H1 (cell line): ENCODE measurements around the gene GLCE. TPM values are rescaled to one million over a fixed set of nuclear protein-coding genes. Genes with fewer than 3 reads are reported as not detected.

Experiments
- CTCF ChIA-PET: fragments of 300-600 bp; sonication (Branson Sonifier 250); formaldehyde crosslinking; loops from one replicate; lab custom pipeline; 2021; ENCODE audit not compliant: partially characterized antibody; lab: Charles Lee
- POLR2A ChIA-PET: fragments of 300-600 bp; sonication (Branson Sonifier 250); formaldehyde crosslinking; loops from one replicate; lab custom pipeline; 2021; ENCODE audit warnings: inconsistent platforms; ENCODE audit not compliant: partially characterized antibody; lab: Charles Lee
- DNase-seq, 2 experiments: peaks; one replicate each; pipeline versions ENCODE4 v3.0.0 to v3.0.0-alpha.2; 2010 to 2022; ENCODE audit warnings: low spot score in 2 of 2, low read depth in 1 of 2, mixed read lengths in 1 of 2
- FAIRE-seq: peaks from 2 replicates; lab custom pipeline; 2011; peaks lifted over from hg19 to GRCh38; lab: Jason Lieb, UNC
- H2AFZ ChIP-seq: 2 replicates; pipeline ENCODE4 v1.8.1; 2012; ENCODE audit warnings: low read length, inconsistent platforms
- H2AK5ac ChIP-seq: 2 replicates; pipeline ENCODE4 v1.6.1; 2013; ENCODE audit warnings: low read depth, low read length
- H2BK120ac ChIP-seq: replicated peaks from 2 replicates; pipeline ENCODE3; 2013; ENCODE audit warnings: low read depth, low read length, inconsistent platforms
- H2BK12ac ChIP-seq: 2 replicates; pipeline ENCODE4 v1.6.1; 2013; ENCODE audit warnings: low read depth, low read length
- H2BK15ac ChIP-seq: 2 replicates; pipeline ENCODE4 v1.6.1; 2013; ENCODE audit warnings: low read length
- H2BK20ac ChIP-seq: 2 replicates; pipeline ENCODE4 v1.6.1; 2013; ENCODE audit warnings: low read length
- H2BK5ac ChIP-seq: 2 replicates; pipeline ENCODE4 v1.6.1; 2013; ENCODE audit warnings: low read depth, low read length
- H3K14ac ChIP-seq: 2 replicates; pipeline ENCODE4 v1.6.1; 2013; ENCODE audit warnings: inconsistent platforms; ENCODE audit not compliant: insufficient read length
- H3K18ac ChIP-seq: 2 replicates; pipeline ENCODE4 v1.6.1; 2013; ENCODE audit warnings: low read length; ENCODE audit errors: extremely low read depth
- H3K23ac ChIP-seq: 2 replicates; pipeline ENCODE4 v1.6.1; 2013; ENCODE audit warnings: inconsistent platforms; ENCODE audit not compliant: insufficient read length
- H3K23me2 ChIP-seq: 2 replicates; pipeline ENCODE4 v1.6.1; 2013; ENCODE audit warnings: low read depth, low read length
- H3K27ac ChIP-seq: 2 replicates; pipeline ENCODE4 v1.6.1; 2011; ENCODE audit warnings: low read depth, low read length, inconsistent platforms
- H3K27me3 ChIP-seq, 4 experiments: replicated peaks in 1 of 4; 1 replicate in 1 of 4; 2 replicates in 3 of 4; pipeline versions ENCODE4 v1.6.1 to v1.8.1; 2011 to 2013; ENCODE audit warnings: low read length in 3 of 4, mild to moderate bottlenecking in 3 of 4, inconsistent platforms in 2 of 4, mixed read lengths in 2 of 4, moderate library complexity in 1 of 4; ENCODE audit not compliant: control insufficient read depth in 3 of 4, insufficient read depth in 3 of 4; ENCODE audit errors: extremely low read depth in 1 of 4
- H3K36me3 ChIP-seq, 4 experiments: 2 replicates each; pipeline versions ENCODE4 v1.6.1 to v1.8.1; 2011 to 2013; ENCODE audit warnings: mild to moderate bottlenecking in 4 of 4, low read length in 3 of 4, moderate library complexity in 2 of 4, control low read depth in 1 of 4, inconsistent platforms in 1 of 4; ENCODE audit not compliant: insufficient read depth in 4 of 4, control insufficient read depth in 2 of 4
- H3K4ac ChIP-seq: replicated peaks from 2 replicates; pipeline ENCODE3; 2013; ENCODE audit warnings: low read length, low read depth, mixed read lengths, inconsistent platforms; ENCODE audit not compliant: insufficient read length
- H3K4me1 ChIP-seq, 4 experiments: replicated peaks in 1 of 4; 1 replicate in 1 of 4; 2 replicates in 3 of 4; pipeline versions ENCODE4 v1.6.1 to v1.8.1; 2011 to 2013; ENCODE audit warnings: low read length in 3 of 4, inconsistent platforms in 2 of 4, mixed read lengths in 1 of 4; ENCODE audit not compliant: insufficient read depth in 4 of 4, control insufficient read depth in 3 of 4
- H3K4me2 ChIP-seq, 2 experiments: 2 replicates each; pipeline versions ENCODE4 v1.6.1 to v1.8.1; 2011 to 2013; ENCODE audit warnings: low read depth in 2 of 2, low read length in 2 of 2, control low read depth in 1 of 2, inconsistent platforms in 1 of 2, mild to moderate bottlenecking in 1 of 2; ENCODE audit not compliant: insufficient read depth in 1 of 2
- H3K4me3 ChIP-seq, 4 experiments: fragments of 200-600, 300-600 bp in 1 of 4; sonication (generic), shearing (Covaris generic), sonication (Bioruptor Twin) in 1 of 4; 2 replicates each; pipeline versions ENCODE4 v1.5.1 to v1.8.1; 2011 to 2016; ENCODE audit warnings: low read length in 4 of 4, low read depth in 3 of 4, control low read depth in 2 of 4, inconsistent platforms in 2 of 4, mild to moderate bottlenecking in 2 of 4, mixed read lengths in 1 of 4, moderate library complexity in 1 of 4; ENCODE audit not compliant: insufficient read depth in 2 of 4; ENCODE audit errors: extremely low read depth in 1 of 4
- H3K56ac ChIP-seq: replicated peaks from 2 replicates; pipeline ENCODE3; 2013; ENCODE audit warnings: low read depth, mild to moderate bottlenecking, mixed read lengths, low read length, inconsistent platforms; ENCODE audit not compliant: insufficient read length
- H3K79me1 ChIP-seq: 2 replicates; pipeline ENCODE4 v1.6.1; 2013; ENCODE audit warnings: low read depth, low read length, control low read depth
- H3K79me2 ChIP-seq, 2 experiments: 2 replicates each; pipeline versions ENCODE4 v1.6.1 to v1.8.1; 2012 to 2013; ENCODE audit warnings: low read length in 2 of 2, mild to moderate bottlenecking in 2 of 2, inconsistent platforms in 1 of 2; ENCODE audit not compliant: insufficient read depth in 2 of 2, control insufficient read depth in 1 of 2
- H3K9ac ChIP-seq, 4 experiments: replicated peaks in 1 of 4; 1 replicate in 1 of 4; 2 replicates in 3 of 4; pipeline versions ENCODE4 v1.6.1 to v1.8.1; 2011 to 2013; ENCODE audit warnings: low read depth in 3 of 4, low read length in 3 of 4, control low read depth in 2 of 4, mild to moderate bottlenecking in 2 of 4, moderate library complexity in 2 of 4, inconsistent platforms in 1 of 4; ENCODE audit errors: extremely low read depth in 1 of 4
- H3K9me3 ChIP-seq, 2 experiments: 2 replicates each; pipeline versions ENCODE4 v1.6.1 to v1.8.1; 2012 to 2013; ENCODE audit warnings: mild to moderate bottlenecking in 2 of 2, moderate library complexity in 2 of 2, control low read depth in 1 of 2, inconsistent platforms in 1 of 2, low read depth in 1 of 2, low read length in 1 of 2, mixed read lengths in 1 of 2; ENCODE audit not compliant: insufficient read depth in 2 of 2
- H4K20me1 ChIP-seq, 2 experiments: replicated peaks in 1 of 2; 2 replicates each; pipeline versions ENCODE3 to v1.8.1; 2011 to 2013; ENCODE audit warnings: inconsistent platforms in 2 of 2, low read length in 2 of 2, mild to moderate bottlenecking in 1 of 2; ENCODE audit not compliant: insufficient read depth in 2 of 2, control insufficient read depth in 1 of 2
- H4K5ac ChIP-seq: 2 replicates; pipeline ENCODE4 v1.6.1; 2013; ENCODE audit warnings: low read length, low read depth, mixed read lengths, inconsistent platforms; ENCODE audit not compliant: insufficient read length
- H4K8ac ChIP-seq: 2 replicates; pipeline ENCODE4 v1.8.0; 2013; ENCODE audit warnings: mild to moderate bottlenecking, moderate library complexity, low read length, inconsistent platforms; ENCODE audit not compliant: insufficient read depth; ENCODE audit errors: extremely low read depth
- H4K91ac ChIP-seq: replicated peaks from 2 replicates; pipeline ENCODE3; 2013; ENCODE audit warnings: low read length, mixed read lengths, inconsistent platforms; ENCODE audit not compliant: insufficient read length
- BCL11A ChIP-seq, 2 experiments: IDR thresholded peaks; one replicate each; pipeline ENCODE4 v1.6.1; 2011; ENCODE audit warnings: low read depth in 2 of 2, low read length in 2 of 2, mild to moderate bottlenecking in 2 of 2
- CBX5 ChIP-seq: fragments of 300-800, 300-1000 bp; sonication (generic); IDR thresholded peaks from 2 replicates; pipeline ENCODE4 v1.7.1; 2016; ENCODE audit warnings: antibody characterized with exemption, low read length, low read depth
- EGR1 ChIP-seq: IDR thresholded peaks from 2 replicates; pipeline ENCODE4 v1.6.1; 2011; ENCODE audit warnings: low read depth, low read length, borderline replicate concordance
- EP300 ChIP-seq, 2 experiments: IDR thresholded peaks; 1 replicate in 1 of 2; 2 replicates in 1 of 2; pipeline ENCODE4 v1.6.1; 2011 to 2012; ENCODE audit warnings: low read depth in 2 of 2, low read length in 2 of 2, mild to moderate bottlenecking in 2 of 2, borderline replicate concordance in 1 of 2, inconsistent platforms in 1 of 2, moderate library complexity in 1 of 2
- GTF2F1 ChIP-seq: IDR thresholded peaks from 2 replicates; pipeline ENCODE4 v1.6.1; 2012; ENCODE audit warnings: low read depth, low read length, improper control_type of control experiment, borderline replicate concordance
- HDAC2 ChIP-seq, 2 experiments: fragments of 300-600 bp in 1 of 2; sonication (generic) in 1 of 2; IDR thresholded peaks; 2 replicates each; pipeline ENCODE4 v1.6.1; 2011 to 2012; ENCODE audit warnings: low read depth in 2 of 2, low read length in 2 of 2, mild to moderate bottlenecking in 2 of 2, moderate library complexity in 2 of 2, borderline replicate concordance in 1 of 2, inconsistent platforms in 1 of 2
- HDAC6 ChIP-seq: IDR thresholded peaks from one replicate; pipeline ENCODE4 v1.7.1; 2012; ENCODE audit warnings: low read depth, mild to moderate bottlenecking, inconsistent platforms, low read length, moderate library complexity
- SP4 ChIP-seq: IDR thresholded peaks from 2 replicates; pipeline ENCODE4 v1.6.1; 2012; ENCODE audit warnings: low read length, inconsistent platforms
- SRF ChIP-seq: IDR thresholded peaks from 2 replicates; pipeline ENCODE4 v1.6.1; 2011; ENCODE audit warnings: mild to moderate bottlenecking, low read depth, low read length, moderate library complexity
- TAF1 ChIP-seq: IDR thresholded peaks from 2 replicates; pipeline ENCODE4 v1.6.1; 2011; ENCODE audit warnings: mild to moderate bottlenecking, low read depth, low read length
- TEAD4 ChIP-seq: IDR thresholded peaks from 2 replicates; pipeline ENCODE4 v1.6.1; 2012; ENCODE audit warnings: low read depth, low read length, inconsistent platforms, mixed read lengths
- WGBS, 2 experiments: shearing (Covaris generic) in 1 of 2; methylation state at CpG; one replicate each; pipeline versions ENCODE4 v1.1.6 to v1.1.7; 2013 to 2015; ENCODE audit warnings: low lambda C conversion rate in 2 of 2, mixed read lengths in 2 of 2, inconsistent platforms in 1 of 2, low coverage in 1 of 2, missing lambda C conversion rate in 1 of 2; ENCODE audit not compliant: insufficient replicate concordance in 2 of 2, insufficient coverage in 1 of 2, insufficient read length in 1 of 2; ENCODE audit errors: extremely low coverage in 1 of 2, missing lambda C conversion rate in 1 of 2; 5-methylcytosine and 5-hydroxymethylcytosine counted together
- polyA plus RNA-seq, 7 experiments: library from polyadenylated mRNA; depleted of rRNA in 3 of 7; stranded (reverse) in 5 of 7; unstranded in 2 of 7; fragments of >200 nt in 5 of 7; fragments of 200-250 nt in 2 of 7; gene quantifications; 1 replicate in 5 of 7; 2 replicates in 1 of 7; 4 replicates in 1 of 7; pipeline versions ENCODE4 v1.2.1 to v1.2.3, GENCODE V29; 2011 to 2013; ENCODE audit warnings: missing spikeins in 2 of 7, mixed read lengths in 2 of 7
- total RNA-seq: library from RNA; stranded (reverse); fragmentation: NEBNext Ultra II Directional; extraction: Animal tissue kit (Norgen Biotek cat#: 25700); gene quantifications from 2 replicates; pipeline ENCODE4 v1.2.1, GENCODE V29; 2021
- TF ChIP-seq, protein P1 (sequence below): IDR thresholded peaks from 2 replicates; pipeline ENCODE4 v1.6.1; 2012; ENCODE audit warnings: inconsistent platforms

Gene GLCE
- total and polyA plus RNA-seq, 2 of the 8 experiments (the other 6 are each of a cell fraction or from before 2014, with no cell fraction given): 17.1 to 22.7 TPM

DNA sequence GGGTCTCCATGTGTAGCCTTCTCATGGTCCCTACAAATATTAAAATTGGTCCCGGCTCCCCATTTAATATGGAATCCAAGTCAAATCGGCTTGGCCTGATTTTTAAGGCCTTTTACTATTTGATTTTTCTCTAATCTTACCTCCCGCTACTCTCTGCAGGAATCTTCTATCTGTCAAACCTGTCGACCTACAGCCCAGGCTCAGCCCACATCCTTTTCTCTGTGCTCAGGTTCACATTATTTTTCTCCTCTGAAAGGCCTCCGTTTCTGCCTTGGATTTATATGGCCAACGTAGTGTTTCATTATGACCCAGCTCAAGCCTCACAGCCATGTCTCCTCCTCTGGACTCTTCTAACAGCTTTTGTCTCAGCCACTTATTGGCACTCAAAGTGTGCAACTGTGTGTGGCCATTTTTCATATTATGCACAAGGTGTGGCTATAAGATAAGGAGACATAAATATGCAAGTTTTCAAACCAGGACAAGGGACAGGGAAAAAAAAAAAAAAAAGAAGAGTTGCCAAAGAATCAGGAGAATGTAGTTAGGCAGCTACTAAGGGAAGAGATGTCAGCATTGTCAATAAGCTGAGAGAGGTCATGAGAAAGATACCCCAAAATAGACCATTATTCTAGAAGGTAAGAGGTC lies 2.1 kb upstream of the GLCE start:
- Histone ChIP-seq H3K23me2 (peaks cover 8% of the 10 kb centered on the region), H3K36me3 (no peaks in the 10 kb centered on the region), H2BK20ac (no peak overlapping the region), H3K18ac (no peak overlapping the region), H3K79me1 (peaks cover 4% of the 10 kb centered on the region; the same call in 1 of the 2 replicates), H4K8ac (no peak overlapping the region), H3K9me3 (no peaks in the 10 kb centered on the region), H4K20me1 (peaks cover 7 to 9% of the 10 kb centered on the region in 2 experiments), H2BK5ac (no peak overlapping the region), H3K56ac (no peak overlapping the region), H4K5ac (no peak overlapping the region), H3K4ac (no peak overlapping the region), H2AFZ (no peak overlapping the region), H2AK5ac (no peak overlapping the region), H2BK15ac (no peak overlapping the region; the same call in 1 of the 2 replicates), H3K4me2 (no peak overlapping the region), H2BK12ac (no peak overlapping the region), H3K4me1 (peaks cover 0 to 9% (median 2%) of the 10 kb centered on the region in 4 experiments; a peak in 4 of 7 replicates), H3K9ac (no peak overlapping the region), H2BK120ac (no peak overlapping the region), H3K14ac (no peak overlapping the region), H3K27me3 (no peaks in the 10 kb centered on the region; a peak in 2 of 7 replicates), H4K91ac (no peak overlapping the region), H3K27ac (no peak overlapping the region), H3K79me2 (peaks cover 0 to 23% of the 10 kb centered on the region in 2 experiments; a peak in 2 of 4 replicates), H3K23ac (no peak overlapping the region), H3K4me3 (no peak overlapping the region)
- DNase-seq: no peak
- POLR2A ChIA-PET: interaction anchor here (0.7 kb wide), 1 partner anchor 9 kb away, joined by 3 read pairs; no protein-coding TSS in a partner anchor
- WGBS, 2 experiments: 86% methylated on average over 6 of the region's 6 CpGs; no CpG with 5 or more reads in 1 of the 2 experiments
- FAIRE-seq: no peak
- CTCF ChIA-PET: interaction anchor here (1.2 to 3.1 kb wide), 3 partner anchors 12 to 99 kb away, joined by 3 to 10 read pairs (median 9); no protein-coding TSS in a partner anchor
- no peak for TF ChIP-seq HDAC6
- TF ChIP-seq, protein P1, sequence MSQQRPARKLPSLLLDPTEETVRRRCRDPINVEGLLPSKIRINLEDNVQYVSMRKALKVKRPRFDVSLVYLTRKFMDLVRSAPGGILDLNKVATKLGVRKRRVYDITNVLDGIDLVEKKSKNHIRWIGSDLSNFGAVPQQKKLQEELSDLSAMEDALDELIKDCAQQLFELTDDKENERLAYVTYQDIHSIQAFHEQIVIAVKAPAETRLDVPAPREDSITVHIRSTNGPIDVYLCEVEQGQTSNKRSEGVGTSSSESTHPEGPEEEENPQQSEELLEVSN: no peak
- no peak for TF ChIP-seq BCL11A (IDR thresholded peaks at IDR 0.05; ENCODE audit: low read depth in 2 of 2, low read length in 2 of 2)
- no peak for TF ChIP-seq SP4
- TF ChIP-seq CBX5: no peak
- no peak for TF ChIP-seq TAF1
- TF ChIP-seq EP300 (IDR thresholded peaks at IDR 0.05; ENCODE audit: borderline replicate concordance in 1 of 2, low read depth in 2 of 2, low read length in 2 of 2): no peak
- no peak for TF ChIP-seq GTF2F1
- no peak for TF ChIP-seq SRF
- no peak for TF ChIP-seq HDAC2 (IDR thresholded peaks at IDR 0.05; ENCODE audit: borderline replicate concordance in 1 of 2, low read depth in 2 of 2, low read length in 2 of 2)
- TF ChIP-seq EGR1: no peak
- no peak for TF ChIP-seq TEAD4
